ENCODE data around the gene ULK4. TPM values are rescaled to one million over a fixed set of nuclear protein-coding genes. Genes with fewer than 3 reads are reported as not detected.
"Not testable (repeated sequence)": the region's sequence is repeated elsewhere in the genome, so short reads cannot be mapped to it uniquely, and the experiment has no call there.

The ULK4 gene
- polyA plus RNA-seq, 4 donors: 1.1 to 2.8 (median 1.8) TPM

- no peak for DNase-seq
- H3K4me3 ChIP-seq (ENCODE audit: low read depth in 1 of 3, low read length in 3 of 3): no peak overlapping the region
- no peaks in the 10 kb centered on the region for H3K4me1 ChIP-seq (ENCODE audit: control insufficient read depth in 3 of 3, insufficient read depth in 2 of 3, low read depth in 1 of 3, low read length in 2 of 3)
- H3K36me3 ChIP-seq (ENCODE audit: control insufficient read depth in 3 of 3, insufficient read depth in 2 of 3, low read depth in 1 of 3, low read length in 3 of 3): no peaks in the 10 kb centered on the region
- no peaks in the 10 kb centered on the region for H3K27me3 ChIP-seq (ENCODE audit: control insufficient read depth in 3 of 3, insufficient read depth in 3 of 3, low read length in 3 of 3)
- H3K9me3 ChIP-seq (ENCODE audit: control insufficient read depth in 2 of 2, insufficient read depth in 1 of 2, low read depth in 1 of 2, low read length in 1 of 2): no peaks in the 10 kb centered on the region
- no peak overlapping the region for H3K27ac ChIP-seq (ENCODE audit: low read depth in 1 of 3, low read length in 2 of 3)
- no peak for FAIRE-seq
Observed at GRCh38 chr3:41711651-41712050, 250.3 kb downstream of the ULK4 start.

- Histone ChIP-seq H3K27ac (ENCODE audit: low read depth in 1 of 3, low read length in 2 of 3) (no peak overlapping the region), H3K4me1 (ENCODE audit: control insufficient read depth in 3 of 3, insufficient read depth in 2 of 3, low read depth in 1 of 3, low read length in 2 of 3) (no peaks in the 10 kb centered on the region), H3K9me3 (ENCODE audit: control insufficient read depth in 2 of 2, insufficient read depth in 1 of 2, low read depth in 1 of 2, low read length in 1 of 2) (no peaks in the 10 kb centered on the region), H3K27me3 (ENCODE audit: control insufficient read depth in 3 of 3, insufficient read depth in 3 of 3, low read length in 3 of 3) (no peaks in the 10 kb centered on the region), H3K4me3 (ENCODE audit: low read depth in 1 of 3, low read length in 3 of 3) (no peak overlapping the region), H3K36me3 (ENCODE audit: control insufficient read depth in 3 of 3, insufficient read depth in 2 of 3, low read depth in 1 of 3, low read length in 3 of 3) (no peaks in the 10 kb centered on the region)
- no peak for DNase-seq
- 90 to 96% (median 92%) methylated on average over 8 of the region's 8 CpGs for WGBS, 3 donors
- FAIRE-seq: no peak
Observed at GRCh38 chr3:41710646-41711388, 251.1 kb downstream of the ULK4 start.

- H3K36me3 ChIP-seq (ENCODE audit: control insufficient read depth in 3 of 3, insufficient read depth in 2 of 3, low read depth in 1 of 3, low read length in 3 of 3); H3K4me3 ChIP-seq (ENCODE audit: low read depth in 1 of 3, low read length in 3 of 3); H3K27ac ChIP-seq (ENCODE audit: low read depth in 1 of 3, low read length in 2 of 3); DNase-seq; FAIRE-seq; H3K9me3 ChIP-seq (ENCODE audit: control insufficient read depth in 2 of 2, insufficient read depth in 1 of 2, low read depth in 1 of 2, low read length in 1 of 2); H3K4me1 ChIP-seq (ENCODE audit: control insufficient read depth in 3 of 3, insufficient read depth in 2 of 3, low read depth in 1 of 3, low read length in 2 of 3); H3K27me3 ChIP-seq (ENCODE audit: control insufficient read depth in 3 of 3, insufficient read depth in 3 of 3, low read length in 3 of 3): not testable (repeated sequence)
- WGBS, 3 donors: 96 to 99% (median 97%) methylated on average over 8 of the region's 8 CpGs
Observed at GRCh38 chr3:41709213-41709612, 252.7 kb downstream of the ULK4 start.

GRCh38 chr3:41708176-41708575 lies 253.7 kb downstream of the ULK4 start:
- Histone ChIP-seq H3K27me3 (ENCODE audit: control insufficient read depth in 3 of 3, insufficient read depth in 3 of 3, low read length in 3 of 3) (no peaks in the 10 kb centered on the region), H3K9me3 (ENCODE audit: control insufficient read depth in 2 of 2, insufficient read depth in 1 of 2, low read depth in 1 of 2, low read length in 1 of 2) (no peaks in the 10 kb centered on the region), H3K36me3 (ENCODE audit: control insufficient read depth in 3 of 3, insufficient read depth in 2 of 3, low read depth in 1 of 3, low read length in 3 of 3) (no peaks in the 10 kb centered on the region), H3K4me1 (ENCODE audit: control insufficient read depth in 3 of 3, insufficient read depth in 2 of 3, low read depth in 1 of 3, low read length in 2 of 3) (no peaks in the 10 kb centered on the region), H3K27ac (ENCODE audit: low read depth in 1 of 3, low read length in 2 of 3) (no peak overlapping the region), H3K4me3 (ENCODE audit: low read depth in 1 of 3, low read length in 3 of 3) (no peak overlapping the region)
- FAIRE-seq (no peak), DNase-seq (no peak)
- WGBS, 3 donors: 72 to 87% (median 77%) methylated on average over 2 of the region's 2 CpGs

GRCh38 chr3:41705893-41706292 lies 256.0 kb downstream of the ULK4 start:
- H3K27me3 ChIP-seq (ENCODE audit: control insufficient read depth in 3 of 3, insufficient read depth in 3 of 3, low read length in 3 of 3): no peaks in the 10 kb centered on the region
- no peaks in the 10 kb centered on the region for H3K36me3 ChIP-seq (ENCODE audit: control insufficient read depth in 3 of 3, insufficient read depth in 2 of 3, low read depth in 1 of 3, low read length in 3 of 3)
- 96 to 99% (median 97%) methylated on average over 7 of the region's 7 CpGs for WGBS, 3 donors
- FAIRE-seq: no peak
- H3K4me3 ChIP-seq (ENCODE audit: low read depth in 1 of 3, low read length in 3 of 3): no peak overlapping the region
- no peaks in the 10 kb centered on the region for H3K4me1 ChIP-seq (ENCODE audit: control insufficient read depth in 3 of 3, insufficient read depth in 2 of 3, low read depth in 1 of 3, low read length in 2 of 3)
- H3K27ac ChIP-seq (ENCODE audit: low read depth in 1 of 3, low read length in 2 of 3): no peak overlapping the region
- H3K9me3 ChIP-seq (ENCODE audit: control insufficient read depth in 2 of 2, insufficient read depth in 1 of 2, low read depth in 1 of 2, low read length in 1 of 2): no peaks in the 10 kb centered on the region
- no peak for DNase-seq

GRCh38 chr3:41701191-41701698 lies 260.7 kb downstream of the ULK4 start:
- no peak for FAIRE-seq
- WGBS, 3 donors: 84 to 100% (median 87%) methylated on average over 1 of the region's 1 CpG

GRCh38 chr3:41700155-41700554 lies 261.7 kb downstream of the ULK4 start:
- 87 to 96% (median 93%) methylated on average over 1 of the region's 1 CpG for WGBS, 3 donors
- DNase-seq (no peak), FAIRE-seq (no peak)
- no peaks in the 10 kb centered on the region for H3K4me1 ChIP-seq (ENCODE audit: control insufficient read depth in 3 of 3, insufficient read depth in 2 of 3, low read depth in 1 of 3, low read length in 2 of 3)
- no peak overlapping the region for H3K27ac ChIP-seq (ENCODE audit: low read depth in 1 of 3, low read length in 2 of 3)
- H3K4me3 ChIP-seq (ENCODE audit: low read depth in 1 of 3, low read length in 3 of 3): no peak overlapping the region
- no peaks in the 10 kb centered on the region for H3K27me3 ChIP-seq (ENCODE audit: control insufficient read depth in 3 of 3, insufficient read depth in 3 of 3, low read length in 3 of 3)
- H3K9me3 ChIP-seq (ENCODE audit: control insufficient read depth in 2 of 2, insufficient read depth in 1 of 2, low read depth in 1 of 2, low read length in 1 of 2): peaks cover 0 to 3% of the 10 kb centered on the region in 2 donors
- H3K36me3 ChIP-seq (ENCODE audit: control insufficient read depth in 3 of 3, insufficient read depth in 2 of 3, low read depth in 1 of 3, low read length in 3 of 3): no peaks in the 10 kb centered on the region

More at GRCh38 chr3:41701191-41701698, 260.7 kb downstream of the ULK4 start:
- Histone ChIP-seq H3K27me3 (ENCODE audit: control insufficient read depth in 3 of 3, insufficient read depth in 3 of 3, low read length in 3 of 3) (no peaks in the 10 kb centered on the region), H3K4me3 (ENCODE audit: low read depth in 1 of 3, low read length in 3 of 3) (no peak overlapping the region), H3K4me1 (ENCODE audit: control insufficient read depth in 3 of 3, insufficient read depth in 2 of 3, low read depth in 1 of 3, low read length in 2 of 3) (no peaks in the 10 kb centered on the region), H3K36me3 (ENCODE audit: control insufficient read depth in 3 of 3, insufficient read depth in 2 of 3, low read depth in 1 of 3, low read length in 3 of 3) (no peaks in the 10 kb centered on the region), H3K9me3 (ENCODE audit: control insufficient read depth in 2 of 2, insufficient read depth in 1 of 2, low read depth in 1 of 2, low read length in 1 of 2) (no peaks in the 10 kb centered on the region), H3K27ac (ENCODE audit: low read depth in 1 of 3, low read length in 2 of 3) (no peak overlapping the region)
- no peak for DNase-seq

- H3K4me3 ChIP-seq (ENCODE audit: low read depth in 1 of 3, low read length in 3 of 3): no peak overlapping the region
- no peak overlapping the region for H3K27ac ChIP-seq (ENCODE audit: low read depth in 1 of 3, low read length in 2 of 3)
- no peaks in the 10 kb centered on the region for H3K36me3 ChIP-seq (ENCODE audit: control insufficient read depth in 3 of 3, insufficient read depth in 2 of 3, low read depth in 1 of 3, low read length in 3 of 3)
- no peaks in the 10 kb centered on the region for H3K27me3 ChIP-seq (ENCODE audit: control insufficient read depth in 3 of 3, insufficient read depth in 3 of 3, low read length in 3 of 3)
- FAIRE-seq (no peak), DNase-seq (no peak)
- H3K9me3 ChIP-seq (ENCODE audit: control insufficient read depth in 2 of 2, insufficient read depth in 1 of 2, low read depth in 1 of 2, low read length in 1 of 2): peaks cover 0 to 3% of the 10 kb centered on the region in 2 donors
- no peaks in the 10 kb centered on the region for H3K4me1 ChIP-seq (ENCODE audit: control insufficient read depth in 3 of 3, insufficient read depth in 2 of 3, low read depth in 1 of 3, low read length in 2 of 3)
- 96% methylated on average over 3 of the region's 3 CpGs for WGBS, 3 donors
Observed at GRCh38 chr3:41698898-41699297, 263.0 kb downstream of the ULK4 start.

- H3K9me3 ChIP-seq (ENCODE audit: control insufficient read depth in 2 of 2, insufficient read depth in 1 of 2, low read depth in 1 of 2, low read length in 1 of 2): peaks cover 0 to 3% of the 10 kb centered on the region in 2 donors
- DNase-seq: no peak
- no peak overlapping the region for H3K27ac ChIP-seq (ENCODE audit: low read depth in 1 of 3, low read length in 2 of 3)
- no peaks in the 10 kb centered on the region for H3K36me3 ChIP-seq (ENCODE audit: control insufficient read depth in 3 of 3, insufficient read depth in 2 of 3, low read depth in 1 of 3, low read length in 3 of 3)
- 82 to 93% (median 86%) methylated on average over 1 of the region's 1 CpG for WGBS, 3 donors
- no peak overlapping the region for H3K4me3 ChIP-seq (ENCODE audit: low read depth in 1 of 3, low read length in 3 of 3)
- no peaks in the 10 kb centered on the region for H3K4me1 ChIP-seq (ENCODE audit: control insufficient read depth in 3 of 3, insufficient read depth in 2 of 3, low read depth in 1 of 3, low read length in 2 of 3)
- FAIRE-seq: no peak
- H3K27me3 ChIP-seq (ENCODE audit: control insufficient read depth in 3 of 3, insufficient read depth in 3 of 3, low read length in 3 of 3): no peaks in the 10 kb centered on the region
Observed at GRCh38 chr3:41697702-41698101, 264.2 kb downstream of the ULK4 start.
